Left ventricle myocardium superior (tissue), 1 donor: ENCODE data around the gene CST9L. TPM values are rescaled to one million over a fixed set of nuclear protein-coding genes. Genes with fewer than 3 reads are reported as not detected.

Experiments used
- ATAC-seq: fragments of 200-7000 bp; cut with Tn5 transposase; one replicate; pipeline ENCODE4 v1.9.1; 2020; ENCODE audit warnings: mild to moderate bottlenecking, moderate library complexity
- DNase-seq: peaks from one replicate; pipeline ENCODE4 v3.0.0-alpha.2; 2020
- intact Hi-C: fragments of 100-400 bp; cut with micrococcal nuclease; formaldehyde crosslinking; loops from one replicate; pipeline ENCODE4 v1.11.0; 2022
- long read RNA-seq: library from polyadenylated mRNA; unstranded; transcript quantifications from one replicate; pipeline ENCODE4 v2.0.0, GENCODE V29; 2021
- total RNA-seq: library from RNA; stranded (reverse); fragmentation: NEBNext Ultra II Directional; extraction: Animal tissue kit (Norgen Biotek cat#: 25700); gene quantifications from one replicate; pipeline ENCODE4 v1.2.1, GENCODE V29; 2021
- donor health status: DM: no; HTN: yes; CAD: no; lungs with severe emphysema.

The CST9L gene
- total RNA-seq: not detected
- long read RNA-seq: 0 reads

GRCh38 chr20:23568320-23568970 lies at the start of gene CST9L:
Gene CST9L (minus strand): TSS chr20:23568484. CDS start chr20:23568450, 34 bp downstream.
- DNase-seq: no peak
- intact Hi-C loops: no loop called here

GRCh38 chr20:23614163-23614562 lies 45.9 kb upstream of the CST9L start:
- ATAC-seq (no peak), DNase-seq (no peak)
- intact Hi-C loops: no loop called here

More at GRCh38 chr20:23568320-23568970, at the start of gene CST9L:
- ATAC-seq: no peak

- intact Hi-C loops: no loop called here
- DNase-seq (no peak), ATAC-seq (peak; percentile 74)
Measured at GRCh38 chr20:23613676-23614075, 45.4 kb upstream of the CST9L start.

GRCh38 chr20:23612396-23612795 lies 44.1 kb upstream of the CST9L start:
- intact Hi-C loops: no loop called here
- ATAC-seq: no peak
- no peak for DNase-seq

- intact Hi-C loops: no loop called here
- DNase-seq: no peak
- no peak for ATAC-seq
Measured at GRCh38 chr20:23609486-23610109, 41.3 kb upstream of the CST9L start.

GRCh38 chr20:23608251-23608846 lies 40.1 kb upstream of the CST9L start:
- DNase-seq (no peak), ATAC-seq (no peak)
- intact Hi-C loops: no loop called here

GRCh38 chr20:23607497-23608245 lies 39.4 kb upstream of the CST9L start:
- no peak for DNase-seq
- intact Hi-C loops: no loop called here
- ATAC-seq: no peak

GRCh38 chr20:23606652-23607049 lies 38.4 kb upstream of the CST9L start:
- intact Hi-C loops: no loop called here
- peak; percentile 86 for DNase-seq
- peak; percentile 95 for ATAC-seq

- intact Hi-C loops: no loop called here
- DNase-seq: no peak
- no peak for ATAC-seq
Measured at GRCh38 chr20:23605867-23606651, 37.8 kb upstream of the CST9L start, which contains the start of gene CST9. Gene CST9 (minus strand): TSS chr20:23605917. CDS start chr20:23605864, 53 bp downstream.

GRCh38 chr20:23604306-23604705 lies 36.0 kb upstream of the CST9L start:
- intact Hi-C loops: no loop called here
- DNase-seq: no peak
- no peak for ATAC-seq

GRCh38 chr20:23603321-23603720 lies 35.0 kb upstream of the CST9L start:
- intact Hi-C loops: no loop called here
- no peak for DNase-seq
- no peak for ATAC-seq

- DNase-seq (no peak), ATAC-seq (no peak)
- intact Hi-C loops: no loop called here
Measured at GRCh38 chr20:23602699-23603098, 34.4 kb upstream of the CST9L start.

- ATAC-seq (no peak), DNase-seq (no peak)
- intact Hi-C loops: no loop called here
Measured at GRCh38 chr20:23602241-23602640, 34.0 kb upstream of the CST9L start.

GRCh38 chr20:23601715-23602114 lies 33.4 kb upstream of the CST9L start:
- no peak for ATAC-seq
- intact Hi-C loops: no loop called here

GRCh38 chr20:23598481-23598880 lies 30.2 kb upstream of the CST9L start:
- intact Hi-C loops: no loop called here
- no peak for ATAC-seq
- DNase-seq: no peak

More at GRCh38 chr20:23601715-23602114, 33.4 kb upstream of the CST9L start:
- DNase-seq: no peak

GRCh38 chr20:23596579-23597250 lies 28.4 kb upstream of the CST9L start:
- intact Hi-C loops: no loop called here
- ATAC-seq: no peak
- DNase-seq: no peak

- intact Hi-C loops: no loop called here
- no peak for ATAC-seq
- no peak for DNase-seq
Measured at GRCh38 chr20:23595941-23596340, 27.7 kb upstream of the CST9L start.
